Measurements from ENCODE around the gene QRFP. TPM values are rescaled to one million over a fixed set of nuclear protein-coding genes. Genes with fewer than 3 reads are reported as not detected.

Gene QRFP
- total RNA-seq, 1 experiment from 2014 or later = not detected

DNA sequence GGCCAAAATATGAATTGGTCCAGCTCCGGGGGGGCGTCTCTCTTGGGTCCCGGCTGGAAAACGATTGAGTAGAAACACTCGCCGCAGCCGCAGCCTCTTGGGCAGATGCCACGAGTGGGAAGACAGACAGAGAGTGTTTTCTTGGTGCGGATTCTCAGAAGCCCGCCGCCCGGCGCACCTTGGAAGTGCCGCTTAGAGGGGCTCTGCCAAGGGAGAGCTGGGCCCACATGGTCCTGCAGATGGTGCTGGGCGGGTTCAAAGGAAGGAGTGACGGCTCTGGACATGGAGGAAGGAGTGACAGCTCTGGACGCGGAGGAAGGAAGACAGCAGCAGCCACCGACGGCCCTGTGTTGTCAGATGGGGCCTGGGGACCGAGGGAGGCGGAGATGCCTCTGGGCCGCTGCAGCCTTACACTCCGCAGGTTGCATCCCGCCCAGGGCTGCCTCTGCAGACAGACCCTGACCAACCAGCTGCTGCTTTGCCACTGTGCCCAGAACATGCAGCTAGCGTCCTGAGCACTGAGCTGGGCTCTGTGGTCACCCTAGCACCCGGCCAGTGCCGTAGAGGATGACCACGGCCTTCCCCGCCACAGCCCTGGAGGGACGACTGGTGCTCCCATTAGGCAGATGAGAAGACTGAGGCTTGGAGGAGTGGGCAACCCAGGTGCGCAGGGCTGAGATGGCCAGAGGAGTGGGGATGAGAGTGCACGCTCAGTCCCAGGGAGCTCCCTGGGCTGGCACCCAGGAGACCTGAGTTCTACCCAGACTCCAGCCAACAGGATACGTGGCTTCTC lies 20.8 kb upstream of the QRFP start:
- H3K27ac ChIP-seq (ENCODE audit: low read depth, low read length) = no peak overlapping the region
- no peaks in the 10 kb centered on the region for H3K4me1 ChIP-seq (ENCODE audit: control insufficient read depth in 1 of 2, insufficient read depth in 2 of 2, low read length in 2 of 2)
- intact Hi-C loops (cut with micrococcal nuclease) = no loop called here
- DNase-seq (ENCODE audit: low read depth, low spot score) (no peak), ATAC-seq (no peak)
- no peaks in the 10 kb centered on the region for H3K36me3 ChIP-seq (ENCODE audit: control insufficient read depth in 1 of 2, insufficient read depth in 2 of 2, low read length in 2 of 2)
- H3K79me2 ChIP-seq (ENCODE audit: insufficient read depth, low read length) = no peaks in the 10 kb centered on the region
- no peaks in the 10 kb centered on the region for H4K20me1 ChIP-seq (ENCODE audit: insufficient read depth)
- TF ChIP-seq SP1 (IDR thresholded peaks at IDR 0.05; ENCODE audit: low read depth) = no peak
- no peak for TF ChIP-seq ZFX (IDR thresholded peaks at IDR 0.05)
- no peak for TF ChIP-seq POLR2A (IDR thresholded peaks at IDR 0.05; ENCODE audit: borderline replicate concordance, extremely low read depth, insufficient read depth, insufficient read length)
- TF ChIP-seq, protein P1, sequence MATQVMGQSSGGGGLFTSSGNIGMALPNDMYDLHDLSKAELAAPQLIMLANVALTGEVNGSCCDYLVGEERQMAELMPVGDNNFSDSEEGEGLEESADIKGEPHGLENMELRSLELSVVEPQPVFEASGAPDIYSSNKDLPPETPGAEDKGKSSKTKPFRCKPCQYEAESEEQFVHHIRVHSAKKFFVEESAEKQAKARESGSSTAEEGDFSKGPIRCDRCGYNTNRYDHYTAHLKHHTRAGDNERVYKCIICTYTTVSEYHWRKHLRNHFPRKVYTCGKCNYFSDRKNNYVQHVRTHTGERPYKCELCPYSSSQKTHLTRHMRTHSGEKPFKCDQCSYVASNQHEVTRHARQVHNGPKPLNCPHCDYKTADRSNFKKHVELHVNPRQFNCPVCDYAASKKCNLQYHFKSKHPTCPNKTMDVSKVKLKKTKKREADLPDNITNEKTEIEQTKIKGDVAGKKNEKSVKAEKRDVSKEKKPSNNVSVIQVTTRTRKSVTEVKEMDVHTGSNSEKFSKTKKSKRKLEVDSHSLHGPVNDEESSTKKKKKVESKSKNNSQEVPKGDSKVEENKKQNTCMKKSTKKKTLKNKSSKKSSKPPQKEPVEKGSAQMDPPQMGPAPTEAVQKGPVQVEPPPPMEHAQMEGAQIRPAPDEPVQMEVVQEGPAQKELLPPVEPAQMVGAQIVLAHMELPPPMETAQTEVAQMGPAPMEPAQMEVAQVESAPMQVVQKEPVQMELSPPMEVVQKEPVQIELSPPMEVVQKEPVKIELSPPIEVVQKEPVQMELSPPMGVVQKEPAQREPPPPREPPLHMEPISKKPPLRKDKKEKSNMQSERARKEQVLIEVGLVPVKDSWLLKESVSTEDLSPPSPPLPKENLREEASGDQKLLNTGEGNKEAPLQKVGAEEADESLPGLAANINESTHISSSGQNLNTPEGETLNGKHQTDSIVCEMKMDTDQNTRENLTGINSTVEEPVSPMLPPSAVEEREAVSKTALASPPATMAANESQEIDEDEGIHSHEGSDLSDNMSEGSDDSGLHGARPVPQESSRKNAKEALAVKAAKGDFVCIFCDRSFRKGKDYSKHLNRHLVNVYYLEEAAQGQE (IDR thresholded peaks at IDR 0.05; ENCODE audit: low read depth) = no peak
- TF ChIP-seq CBX3 (IDR thresholded peaks at IDR 0.05; ENCODE audit: low read depth) = no peak
- TF ChIP-seq YY1 (IDR thresholded peaks at IDR 0.05; ENCODE audit: extremely low read depth, insufficient replicate concordance, low read depth, low read length) = no peak
- TF ChIP-seq POLR2AphosphoS5 (IDR thresholded peaks at IDR 0.05; ENCODE audit: low read depth, low read length) = no peak
- no peak overlapping the region for H2AFZ ChIP-seq (ENCODE audit: low read depth, low read length, poor library complexity, severe bottlenecking)
- no peaks in the 10 kb centered on the region for H3K9me3 ChIP-seq (ENCODE audit: control insufficient read depth in 1 of 2, insufficient read depth in 1 of 2, low read depth in 1 of 2, low read length in 2 of 2)
- no peak overlapping the region for H3K9ac ChIP-seq (ENCODE audit: low read length)
- no peak overlapping the region for H3K4me2 ChIP-seq (ENCODE audit: low read length)
- H3K9me2 ChIP-seq (ENCODE audit: insufficient read depth) = no peaks in the 10 kb centered on the region
- no peak overlapping the region for H3K4me3 ChIP-seq (replicated peaks in 1 of 2; ENCODE audit: low read depth in 1 of 2, low read length in 2 of 2)
- ChIA-PET POLR2A (interaction anchor here (1.0 to 1.4 kb wide), 2 partner anchors 11 to 17 kb away, joined by 3 read pairs; no protein-coding TSS in a partner anchor), RAD21 (ENCODE audit: low non-redundant PET in 1 of 2, low total read pairs in 2 of 2, uncharacterized antibody in 2 of 2, unreplicated experiment in 2 of 2) (no interaction called here), CTCF (no interaction called here)
- no TSS peak for BruUV-seq (replicated peaks)
- no peaks in the 10 kb centered on the region for H3K27me3 ChIP-seq (ENCODE audit: insufficient read depth, low read length)
